Measurements from ENCODE around the gene SLC9A7.

The SLC9A7 gene

GRCh38 chrX:46567388-46567787 lies 191.5 kb downstream of the SLC9A7 start:
- DNase-seq = no peak

- DNase-seq = no peak
Measured at GRCh38 chrX:46561824-46562657, 196.9 kb downstream of the SLC9A7 start.

GRCh38 chrX:46559062-46559461 lies 199.9 kb downstream of the SLC9A7 start:
- no peak for DNase-seq

GRCh38 chrX:46554942-46555341 lies 204.0 kb downstream of the SLC9A7 start:
- DNase-seq = no peak

- DNase-seq = no peak
Measured at GRCh38 chrX:46553935-46554334, 205.0 kb downstream of the SLC9A7 start.

- DNase-seq = no peak
Measured at GRCh38 chrX:46551494-46552128, 207.3 kb downstream of the SLC9A7 start.

- no peak for DNase-seq
Measured at GRCh38 chrX:46549914-46550313, 209.0 kb downstream of the SLC9A7 start.
